ENCODE measurements around the gene SENP3.

Gene SENP3

GRCh38 chr17:7560172-7561027 is 1.3 kb upstream of the SENP3 start:
- TF ChIP-seq CTCF (IDR thresholded peaks at IDR 0.05; ENCODE audit: low read length), result peak; percentile 81
- TF ChIP-seq EZH2phosphoT487 (IDR thresholded peaks at IDR 0.05; ENCODE audit: low read length), result no peak
- no peak for TF ChIP-seq EZH2 (optimal IDR thresholded peaks at IDR 0.05; ENCODE audit: low read depth, low read length)
- Histone ChIP-seq H3K9me3 (replicated peaks; ENCODE audit: insufficient read depth, low read length) (no peaks in the 10 kb centered on the region), H3K4me3 (ENCODE audit: low read length) (peak overlapping the region; percentile 73), H3K36me3 (replicated peaks; ENCODE audit: insufficient read depth, low read length) (peaks cover 6% of the 10 kb centered on the region; the same call in 1 of the 2 replicates), H3K9ac (ENCODE audit: low read length) (peak overlapping the region; percentile 26; the same call in 1 of the 2 replicates), H3K79me2 (ENCODE audit: low read length) (peaks cover 42% of the 10 kb centered on the region), H3K27me3 (replicated peaks; ENCODE audit: insufficient read depth, low read length) (no peaks in the 10 kb centered on the region), H3K9me2 (replicated peaks; ENCODE audit: insufficient read depth, low read length) (no peaks in the 10 kb centered on the region), H4K20me1 (ENCODE audit: insufficient read depth, low read length) (no peaks in the 10 kb centered on the region), H3K27ac (ENCODE audit: low read length) (no peak overlapping the region), H2AFZ (ENCODE audit: low read length) (peak overlapping the region; percentile 92), H3K4me2 (ENCODE audit: low read depth, low read length) (peak overlapping the region; percentile 88), H3F3A (ENCODE audit: insufficient read depth, low read length) (peaks cover 14% of the 10 kb centered on the region; the same call in 1 of the 2 replicates), H3K4me1 (ENCODE audit: low read length) (peaks cover 26% of the 10 kb centered on the region)
- DNase-seq, result peak; percentile 75

- Histone ChIP-seq H4K20me1 (ENCODE audit: insufficient read depth, low read length) (no peaks in the 10 kb centered on the region), H3K9me2 (replicated peaks; ENCODE audit: insufficient read depth, low read length) (no peaks in the 10 kb centered on the region), H3K36me3 (replicated peaks; ENCODE audit: insufficient read depth, low read length) (peaks cover 8% of the 10 kb centered on the region; the same call in 1 of the 2 replicates), H3K9me3 (replicated peaks; ENCODE audit: insufficient read depth, low read length) (no peaks in the 10 kb centered on the region), H3K27me3 (replicated peaks; ENCODE audit: insufficient read depth, low read length) (no peaks in the 10 kb centered on the region), H3K27ac (ENCODE audit: low read length) (peak overlapping the region; percentile 68; the same call in 1 of the 2 replicates), H3K9ac (ENCODE audit: low read length) (peak overlapping the region; percentile 93), H3K4me1 (ENCODE audit: low read length) (peaks cover 26% of the 10 kb centered on the region), H2AFZ (ENCODE audit: low read length) (peak overlapping the region; percentile 92), H3K4me2 (ENCODE audit: low read depth, low read length) (peak overlapping the region; percentile 88), H3K79me2 (ENCODE audit: low read length) (peaks cover 46% of the 10 kb centered on the region), H3K4me3 (ENCODE audit: low read length) (peak overlapping the region; percentile 73), H3F3A (ENCODE audit: insufficient read depth, low read length) (peaks cover 14% of the 10 kb centered on the region; the same call in 1 of the 2 replicates)
- peak; percentile 89 for DNase-seq
- TF ChIP-seq CTCF (IDR thresholded peaks at IDR 0.05; ENCODE audit: low read length) (peak; percentile 70), EZH2phosphoT487 (IDR thresholded peaks at IDR 0.05; ENCODE audit: low read length) (no peak), EZH2 (optimal IDR thresholded peaks at IDR 0.05; ENCODE audit: low read depth, low read length) (no peak)
These were observed 617 bp upstream of the SENP3 start for GRCh38 chr17:7561028-7561575.

GRCh38 chr17:7562208-7562605 is 488 bp downstream of the SENP3 start:
- TF ChIP-seq CTCF (IDR thresholded peaks at IDR 0.05; ENCODE audit: low read length) (no peak), EZH2 (optimal IDR thresholded peaks at IDR 0.05; ENCODE audit: low read depth, low read length) (no peak), EZH2phosphoT487 (IDR thresholded peaks at IDR 0.05; ENCODE audit: low read length) (no peak)
- H3K79me2 ChIP-seq (ENCODE audit: low read length), result peaks cover 49% of the 10 kb centered on the region

More at GRCh38 chr17:7562208-7562605, 488 bp downstream of the SENP3 start:
- no peaks in the 10 kb centered on the region for H3K9me2 ChIP-seq (replicated peaks; ENCODE audit: insufficient read depth, low read length)
- H4K20me1 ChIP-seq (ENCODE audit: insufficient read depth, low read length), result no peaks in the 10 kb centered on the region
- H3K9ac ChIP-seq (ENCODE audit: low read length), result peak overlapping the region; percentile 93
- peak overlapping the region; percentile 90 for H3K4me2 ChIP-seq (ENCODE audit: low read depth, low read length)
- peaks cover 14% of the 10 kb centered on the region; the same call in 1 of the 2 replicates for H3F3A ChIP-seq (ENCODE audit: insufficient read depth, low read length)
- peak overlapping the region; percentile 68; the same call in 1 of the 2 replicates for H3K27ac ChIP-seq (ENCODE audit: low read length)
- H3K9me3 ChIP-seq (replicated peaks; ENCODE audit: insufficient read depth, low read length), result no peaks in the 10 kb centered on the region
- H3K27me3 ChIP-seq (replicated peaks; ENCODE audit: insufficient read depth, low read length), result no peaks in the 10 kb centered on the region
- peak overlapping the region; percentile 73 for H3K4me3 ChIP-seq (ENCODE audit: low read length)
- 0 out of 2 replicates have a peak overlapping the region, but pooled peaks have one; percentile 50 for H2AFZ ChIP-seq (ENCODE audit: low read length)
- peak; percentile 17 for DNase-seq
- peaks cover 8% of the 10 kb centered on the region; the same call in 1 of the 2 replicates for H3K36me3 ChIP-seq (replicated peaks; ENCODE audit: insufficient read depth, low read length)
- peaks cover 26% of the 10 kb centered on the region for H3K4me1 ChIP-seq (ENCODE audit: low read length)
